ENCODE results near the gene AKAP8L.

GRCh38 chr19:15433519-15434069, 14.8 kb upstream of the AKAP8L start:
- no peak for TF ChIP-seq POLR2A (IDR thresholded peaks at IDR 0.05; ENCODE audit: low read depth, low read length)
- no peak for TF ChIP-seq TAF1 (IDR thresholded peaks at IDR 0.05; ENCODE audit: low read depth, low read length)

Measured in GM12891 (cell line).